Testis (tissue), 3 donors: Measurements from ENCODE around the gene CACNA1E. TPM values are rescaled to one million over a fixed set of nuclear protein-coding genes. Genes with fewer than 3 reads are reported as not detected.

Experiments used
- DNase-seq: peaks from one replicate; pipeline ENCODE4 v3.0.0-alpha.2; 2019
- H3K27ac ChIP-seq, 2 donors: fragments of 200-600 bp; sonication (generic); one replicate each; pipeline ENCODE4 v1.5.1; 2019
- H3K27me3 ChIP-seq: fragments of 200-600 bp; sonication (generic); one replicate; pipeline ENCODE4 v1.5.1; 2019
- H3K36me3 ChIP-seq: fragments of 200-600 bp; sonication (generic); one replicate; pipeline ENCODE4 v1.5.1; 2017; ENCODE audit warnings: low read depth; ENCODE audit errors: missing control alignments
- H3K4me1 ChIP-seq: fragments of 200-600 bp; sonication (generic); one replicate; pipeline ENCODE4 v1.5.1; 2019
- H3K4me3 ChIP-seq, 2 donors: fragments of 200-600 bp; sonication (generic); one replicate each; pipeline ENCODE4 v1.5.1; 2017 to 2019
- H3K9me3 ChIP-seq: fragments of 200-600 bp; sonication (generic); one replicate; pipeline ENCODE4 v1.5.1; 2017
- CTCF ChIP-seq, 3 experiments: fragments of 450-650 bp in 2 of 3; fragments of 200-600 bp in 1 of 3; sonication (generic) in 1 of 3; IDR thresholded peaks; one replicate each; pipeline ENCODE4 v1.5.1; 2016 to 2019; ENCODE audit warnings: antibody characterized with exemption in 3 of 3, mild to moderate bottlenecking in 2 of 3, moderate library complexity in 1 of 3
- POLR2A ChIP-seq: fragments of 450-650 bp; IDR thresholded peaks from one replicate; pipeline ENCODE4 v1.6.1; 2017; ENCODE audit warnings: antibody characterized with exemption, mild to moderate bottlenecking, moderate library complexity
- WGBS, 2 donors: methylation state at CpG; one replicate each; pipeline ENCODE4 v1.1.5; 2018; 5-methylcytosine and 5-hydroxymethylcytosine counted together
- intact Hi-C: fragments of 100-400 bp; cut with DNase I; formaldehyde crosslinking; loops from one replicate; pipeline ENCODE4 v1.15.1; 2023; ENCODE audit warnings: low total_unique reads
- polyA plus RNA-seq: library from polyadenylated mRNA; stranded (reverse); fragments of 350-450 nt; fragmentation: Illumina TruSeq; extraction: RNeasy Lipid Tissue Mini Kit (QIAGEN cat#74804); gene quantifications from one replicate; pipeline ENCODE4 v1.2.3, GENCODE V29; 2014; ENCODE audit warnings: low read depth, low replicate concordance; ENCODE audit not compliant: insufficient read depth
- total RNA-seq, 2 donors: library from RNA; depleted of rRNA; stranded (reverse); fragments of >200 nt; gene quantifications; one replicate each; pipeline ENCODE4 v1.2.3, GENCODE V29; 2016

The CACNA1E gene
- total and polyA plus RNA-seq, 3 donors from 2014 or later, result 2.4 to 12.6 (median 9.1) TPM

DNA sequence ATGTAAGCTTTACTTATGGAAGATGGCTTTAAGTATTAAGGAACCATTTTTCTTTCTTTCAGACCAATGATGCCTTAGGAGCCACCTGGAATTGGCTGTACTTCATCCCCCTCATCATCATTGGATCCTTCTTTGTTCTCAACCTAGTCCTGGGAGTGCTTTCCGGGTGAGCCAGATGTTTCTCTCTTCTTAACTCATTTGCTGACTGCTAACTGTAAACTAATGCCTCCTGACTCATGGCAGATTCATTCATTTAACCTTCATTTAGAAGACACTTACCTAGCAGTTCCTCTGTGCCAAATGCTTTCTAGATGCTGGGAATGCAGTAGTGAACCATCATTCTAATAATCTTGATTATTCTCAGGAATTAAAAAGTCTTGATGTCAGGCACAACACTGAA lies 168.0 kb downstream of the CACNA1E start:
- H3K27me3 ChIP-seq, result no peaks in the 10 kb centered on the region
- H3K27ac ChIP-seq, result no peak overlapping the region
- H3K36me3 ChIP-seq, result no peaks in the 10 kb centered on the region
- no peak for DNase-seq
- H3K4me1 ChIP-seq, result no peaks in the 10 kb centered on the region
- 68 to 72% methylated on average over 1 of the region's 1 CpG for WGBS, 2 donors
- no peaks in the 10 kb centered on the region for H3K9me3 ChIP-seq
- H3K4me3 ChIP-seq, result no peak overlapping the region
- intact Hi-C loops, result no loop called here
- TF ChIP-seq POLR2A (no peak), CTCF (IDR thresholded peaks at IDR 0.05) (no peak)

GRCh38 chr1:181655756-181656155 lies 172.4 kb downstream of the CACNA1E start:
- Histone ChIP-seq H3K36me3 (no peaks in the 10 kb centered on the region), H3K9me3 (no peaks in the 10 kb centered on the region), H3K4me3 (no peak overlapping the region), H3K27me3 (no peaks in the 10 kb centered on the region), H3K27ac (no peak overlapping the region), H3K4me1 (no peaks in the 10 kb centered on the region)
- TF ChIP-seq CTCF (IDR thresholded peaks at IDR 0.05) (no peak), POLR2A (no peak)
- intact Hi-C loops, result no loop called here
- no peak for DNase-seq
- 91% methylated on average over 2 of the region's 2 CpGs for WGBS, 2 donors

DNA sequence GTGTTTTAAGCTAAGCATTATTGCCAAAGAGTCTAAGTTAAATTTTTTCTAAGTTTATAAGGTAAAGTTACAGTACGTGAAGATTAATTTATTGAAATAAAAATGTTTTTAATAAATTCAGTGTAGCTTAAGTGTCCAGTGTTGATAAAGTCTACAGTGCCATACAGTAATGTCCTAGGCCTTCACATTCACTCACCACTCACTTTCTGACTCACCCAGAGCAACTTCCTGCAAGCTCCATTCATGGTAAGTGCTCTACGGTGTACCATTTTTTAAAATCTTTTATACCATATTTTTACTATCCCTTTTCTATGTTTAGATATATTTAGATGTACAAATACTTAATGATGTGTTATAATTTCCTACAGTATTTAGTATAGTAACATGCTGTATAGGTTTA lies 173.2 kb downstream of the CACNA1E start:
- no peak for TF ChIP-seq POLR2A
- no peak for TF ChIP-seq CTCF (IDR thresholded peaks at IDR 0.05)
- no peaks in the 10 kb centered on the region for H3K4me1 ChIP-seq
- H3K27ac ChIP-seq, result no peak overlapping the region
- intact Hi-C loops, result no loop called here
- H3K9me3 ChIP-seq, result no peaks in the 10 kb centered on the region
- no peak for DNase-seq
- H3K27me3 ChIP-seq, result no peaks in the 10 kb centered on the region
- H3K36me3 ChIP-seq, result no peaks in the 10 kb centered on the region
- H3K4me3 ChIP-seq, result no peak overlapping the region
- 48 to 91% methylated on average over 2 of the region's 2 CpGs for WGBS, 2 donors

DNA sequence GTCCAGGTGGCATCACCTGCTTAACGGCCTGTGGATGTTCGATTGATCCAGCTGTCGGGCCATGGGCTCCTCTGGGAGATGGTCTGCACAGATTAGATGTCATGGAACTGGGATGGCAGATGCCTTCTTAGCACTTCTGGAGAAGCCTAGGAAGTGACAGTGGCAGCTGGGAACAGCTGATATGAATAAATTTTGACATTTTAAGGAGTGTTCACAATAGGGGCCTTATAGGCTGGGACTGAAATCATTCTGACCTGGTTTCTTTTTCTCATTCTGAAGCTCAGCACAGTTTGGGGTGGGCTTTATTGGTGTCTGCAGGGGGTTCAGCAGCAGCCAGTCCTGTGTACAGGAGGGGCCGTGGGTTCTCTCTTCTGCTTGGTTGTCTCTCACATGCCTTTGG lies 175.3 kb downstream of the CACNA1E start:
- Histone ChIP-seq H3K4me3 (no peak overlapping the region), H3K4me1 (no peaks in the 10 kb centered on the region), H3K27ac (no peak overlapping the region), H3K36me3 (no peaks in the 10 kb centered on the region), H3K27me3 (no peaks in the 10 kb centered on the region), H3K9me3 (no peaks in the 10 kb centered on the region)
- DNase-seq, result no peak
- no peak for TF ChIP-seq CTCF (IDR thresholded peaks at IDR 0.05)
- no peak for TF ChIP-seq POLR2A
- intact Hi-C loops, result no loop called here
- WGBS, 2 donors, result 86 to 91% methylated on average over 4 of the region's 4 CpGs

GRCh38 chr1:181659321-181659957 lies 176.1 kb downstream of the CACNA1E start:
- no peak overlapping the region for H3K4me3 ChIP-seq
- intact Hi-C loops, result no loop called here
- H3K36me3 ChIP-seq, result no peaks in the 10 kb centered on the region
- TF ChIP-seq POLR2A (no peak), CTCF (IDR thresholded peaks at IDR 0.05) (no peak)
- H3K27ac ChIP-seq, result no peak overlapping the region
- H3K27me3 ChIP-seq, result no peaks in the 10 kb centered on the region
- WGBS, 2 donors, result 69 to 71% methylated on average over 5 of the region's 5 CpGs
- no peaks in the 10 kb centered on the region for H3K4me1 ChIP-seq
- no peaks in the 10 kb centered on the region for H3K9me3 ChIP-seq
- DNase-seq, result no peak
